Testis (tissue), 3 donors: ENCODE results near the gene GRIA3. TPM values are rescaled to one million over a fixed set of nuclear protein-coding genes. Genes with fewer than 3 reads are reported as not detected.

Source experiments
- DNase-seq: peaks from one replicate; pipeline ENCODE4 v3.0.0-alpha.2; 2019
- H3K27ac ChIP-seq, 2 donors: fragments of 200-600 bp; sonication (generic); one replicate each; pipeline ENCODE4 v1.5.1; 2019
- H3K27me3 ChIP-seq: fragments of 200-600 bp; sonication (generic); one replicate; pipeline ENCODE4 v1.5.1; 2019
- H3K36me3 ChIP-seq: fragments of 200-600 bp; sonication (generic); one replicate; pipeline ENCODE4 v1.5.1; 2017; ENCODE audit warnings: low read depth; ENCODE audit errors: missing control alignments
- H3K4me1 ChIP-seq: fragments of 200-600 bp; sonication (generic); one replicate; pipeline ENCODE4 v1.5.1; 2019
- H3K4me3 ChIP-seq, 2 donors: fragments of 200-600 bp; sonication (generic); one replicate each; pipeline ENCODE4 v1.5.1; 2017 to 2019
- H3K9me3 ChIP-seq: fragments of 200-600 bp; sonication (generic); one replicate; pipeline ENCODE4 v1.5.1; 2017
- CTCF ChIP-seq, 3 experiments: fragments of 450-650 bp in 2 of 3; fragments of 200-600 bp in 1 of 3; sonication (generic) in 1 of 3; IDR thresholded peaks; one replicate each; pipeline ENCODE4 v1.5.1; 2016 to 2019; ENCODE audit warnings: antibody characterized with exemption in 3 of 3, mild to moderate bottlenecking in 2 of 3, moderate library complexity in 1 of 3
- POLR2A ChIP-seq: fragments of 450-650 bp; IDR thresholded peaks from one replicate; pipeline ENCODE4 v1.6.1; 2017; ENCODE audit warnings: antibody characterized with exemption, mild to moderate bottlenecking, moderate library complexity
- WGBS, 2 donors: methylation state at CpG; one replicate each; pipeline ENCODE4 v1.1.5; 2018; 5-methylcytosine and 5-hydroxymethylcytosine counted together
- intact Hi-C: fragments of 100-400 bp; cut with DNase I; formaldehyde crosslinking; loops from one replicate; pipeline ENCODE4 v1.15.1; 2023; ENCODE audit warnings: low total_unique reads
- polyA plus RNA-seq: library from polyadenylated mRNA; stranded (reverse); fragments of 350-450 nt; fragmentation: Illumina TruSeq; extraction: RNeasy Lipid Tissue Mini Kit (QIAGEN cat#74804); gene quantifications from one replicate; pipeline ENCODE4 v1.2.3, GENCODE V29; 2014; ENCODE audit warnings: low read depth, low replicate concordance; ENCODE audit not compliant: insufficient read depth
- total RNA-seq, 2 donors: library from RNA; depleted of rRNA; stranded (reverse); fragments of >200 nt; gene quantifications; one replicate each; pipeline ENCODE4 v1.2.3, GENCODE V29; 2016

GRIA3 gene
- total and polyA plus RNA-seq, 3 donors from 2014 or later: 1.2 to 2.4 (median 2.0) TPM

DNA sequence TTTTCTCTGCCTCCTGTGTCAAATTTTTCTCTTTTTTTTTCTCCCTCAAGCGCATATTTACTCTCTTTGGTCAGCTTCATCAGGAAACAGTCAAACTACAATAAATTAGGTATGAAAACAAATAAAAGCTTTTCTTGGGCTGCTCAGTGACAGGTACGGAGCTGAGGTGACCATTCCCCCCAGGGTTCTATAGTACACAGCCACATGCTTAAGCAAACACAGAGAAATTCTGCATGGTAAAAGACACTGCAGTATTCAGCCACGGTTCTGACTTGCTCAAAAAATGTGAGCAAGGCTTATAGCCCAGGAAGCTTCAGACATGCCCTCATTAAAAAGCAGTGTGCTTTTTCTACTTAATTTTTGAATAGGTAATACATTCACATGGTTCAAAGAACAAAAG, 138.5 kb downstream of the GRIA3 start:
- H3K36me3 ChIP-seq: no peaks in the 10 kb centered on the region
- H3K9me3 ChIP-seq: no peaks in the 10 kb centered on the region
- no peaks in the 10 kb centered on the region for H3K4me1 ChIP-seq
- DNase-seq: no peak
- intact Hi-C loops: no loop called here
- 48 to 74% methylated on average over 3 of the region's 3 CpGs for WGBS, 2 donors
- H3K4me3 ChIP-seq: no peak overlapping the region
- no peak overlapping the region for H3K27ac ChIP-seq
- no peaks in the 10 kb centered on the region for H3K27me3 ChIP-seq
- TF ChIP-seq POLR2A (no peak), CTCF (IDR thresholded peaks at IDR 0.05) (no peak)

GRCh38 chrX:123324625-123325024, 140.5 kb downstream of the GRIA3 start:
- Histone ChIP-seq H3K4me3 (no peak overlapping the region), H3K4me1 (no peaks in the 10 kb centered on the region), H3K9me3 (no peaks in the 10 kb centered on the region), H3K27ac (no peak overlapping the region), H3K36me3 (no peaks in the 10 kb centered on the region), H3K27me3 (no peaks in the 10 kb centered on the region)
- 89 to 96% methylated on average over 4 to 5 of the region's 5 CpGs for WGBS, 2 donors
- no peak for TF ChIP-seq CTCF (IDR thresholded peaks at IDR 0.05)
- DNase-seq: no peak
- intact Hi-C loops: no loop called here

DNA sequence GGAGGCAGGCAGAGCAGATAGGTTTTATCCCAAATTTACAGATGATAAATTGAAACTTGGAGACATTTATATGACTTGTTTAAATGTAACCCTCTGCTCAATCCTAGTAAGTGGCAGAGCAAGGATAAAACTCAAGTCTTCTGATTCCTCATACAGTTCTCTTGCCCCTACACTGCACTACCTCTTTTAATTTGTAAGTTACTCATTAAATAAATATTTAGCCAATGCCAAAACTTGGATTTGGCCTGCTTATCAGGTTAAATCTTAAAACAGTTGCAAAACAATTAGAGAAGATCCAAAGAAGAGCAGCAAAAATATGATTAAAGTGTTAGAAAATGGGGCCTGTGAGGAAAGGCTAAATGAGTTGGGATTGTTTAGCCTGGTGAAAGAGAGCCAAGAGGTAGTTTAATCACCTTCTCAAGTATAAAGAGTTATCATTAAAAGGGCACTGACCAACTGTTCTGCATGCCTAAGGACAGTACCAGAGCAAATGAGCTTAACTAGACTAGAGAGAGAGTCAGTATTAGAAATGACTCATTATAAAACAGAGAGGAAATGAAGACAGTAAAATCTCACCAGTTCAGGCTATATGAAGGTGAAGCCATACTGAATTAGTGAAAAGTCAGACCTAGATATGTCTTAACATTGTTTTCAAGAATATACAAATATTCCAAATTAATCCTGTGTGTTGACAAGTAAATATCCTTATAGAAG, 146.3 kb downstream of the GRIA3 start:
- Histone ChIP-seq H3K27me3 (no peaks in the 10 kb centered on the region), H3K4me1 (no peaks in the 10 kb centered on the region), H3K36me3 (no peaks in the 10 kb centered on the region), H3K4me3 (no peak overlapping the region), H3K27ac (no peak overlapping the region), H3K9me3 (no peaks in the 10 kb centered on the region)
- no peak for TF ChIP-seq CTCF (IDR thresholded peaks at IDR 0.05)
- no peak for TF ChIP-seq POLR2A
- no peak for DNase-seq
- intact Hi-C loops: no loop called here

DNA sequence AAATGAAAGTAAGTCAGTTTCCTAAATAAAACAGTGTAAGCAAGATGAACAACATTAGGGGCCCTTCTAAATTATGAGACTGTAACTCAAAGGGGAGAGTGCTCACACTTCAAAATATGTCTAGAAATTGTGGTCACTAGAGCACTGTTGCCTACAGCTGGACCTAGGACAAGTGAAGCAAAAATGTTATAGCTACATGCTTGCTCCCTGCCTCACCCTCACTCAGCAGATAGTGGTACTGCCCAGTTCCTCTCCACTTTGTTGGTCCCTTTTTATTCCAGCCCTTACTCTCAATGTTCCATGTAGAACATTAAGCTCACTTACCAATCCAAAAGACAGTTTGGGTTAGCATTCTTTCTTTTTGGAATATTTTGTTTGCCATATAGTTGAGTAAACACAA, 147.3 kb downstream of the GRIA3 start:
- DNase-seq: no peak
- intact Hi-C loops: no loop called here
- TF ChIP-seq CTCF (IDR thresholded peaks at IDR 0.05): no peak
- TF ChIP-seq POLR2A: no peak

GRCh38 chrX:123331859-123332258, 147.8 kb downstream of the GRIA3 start:
- H3K4me1 ChIP-seq: no peaks in the 10 kb centered on the region
- no peaks in the 10 kb centered on the region for H3K9me3 ChIP-seq
- no peaks in the 10 kb centered on the region for H3K27me3 ChIP-seq
- WGBS, 2 donors: 80 to 100% methylated on average over 1 of the region's 1 CpG
- H3K36me3 ChIP-seq: no peaks in the 10 kb centered on the region
- intact Hi-C loops: no loop called here
- H3K27ac ChIP-seq: no peak overlapping the region
- TF ChIP-seq CTCF (IDR thresholded peaks at IDR 0.05): no peak
- H3K4me3 ChIP-seq: no peak overlapping the region
- DNase-seq: no peak

More for the DNA sequence above, 147.3 kb downstream of the GRIA3 start:
- H3K27me3 ChIP-seq: no peaks in the 10 kb centered on the region
- no peaks in the 10 kb centered on the region for H3K36me3 ChIP-seq
- H3K9me3 ChIP-seq: no peaks in the 10 kb centered on the region
- H3K27ac ChIP-seq: no peak overlapping the region
- no peaks in the 10 kb centered on the region for H3K4me1 ChIP-seq
- no peak overlapping the region for H3K4me3 ChIP-seq
